CMK (cell line): ENCODE measurements around the gene MAP4K3.

Experiments
- DNase-seq: peaks from one replicate; pipeline ENCODE4 v3.0.0-alpha.2; 2010; ENCODE audit warnings: low read depth

The MAP4K3 gene

GRCh38 chr2:39443009-39443408, 5.9 kb upstream of the MAP4K3 start:
- DNase-seq, result no peak

- DNase-seq, result no peak
These were observed 624 bp upstream of the MAP4K3 start for GRCh38 chr2:39437522-39438296.

- DNase-seq, result no peak
These were observed 1.1 kb downstream of the MAP4K3 start for GRCh38 chr2:39435741-39436591.

- DNase-seq, result no peak
These were observed 1.9 kb downstream of the MAP4K3 start for GRCh38 chr2:39435234-39435633.

GRCh38 chr2:39434233-39434897, 2.7 kb downstream of the MAP4K3 start:
- DNase-seq, result no peak

GRCh38 chr2:39433586-39434195, 3.4 kb downstream of the MAP4K3 start:
- DNase-seq, result no peak

GRCh38 chr2:39432701-39433100, 4.4 kb downstream of the MAP4K3 start:
- DNase-seq, result no peak

- no peak for DNase-seq
These were observed 5.3 kb downstream of the MAP4K3 start for GRCh38 chr2:39431592-39432316.

- no peak for DNase-seq
These were observed 7.3 kb downstream of the MAP4K3 start for GRCh38 chr2:39429746-39430145.

GRCh38 chr2:39424951-39425350, 12.1 kb downstream of the MAP4K3 start:
- no peak for DNase-seq

GRCh38 chr2:39422700-39423099, 14.4 kb downstream of the MAP4K3 start:
- no peak for DNase-seq

GRCh38 chr2:39421354-39421753, 15.7 kb downstream of the MAP4K3 start:
- DNase-seq, result no peak

GRCh38 chr2:39419282-39420223, 17.5 kb downstream of the MAP4K3 start:
- DNase-seq, result no peak

GRCh38 chr2:39418491-39418890, 18.6 kb downstream of the MAP4K3 start:
- no peak for DNase-seq

- DNase-seq, result no peak
These were observed 20.9 kb downstream of the MAP4K3 start for GRCh38 chr2:39416140-39416539.

GRCh38 chr2:39413063-39413737, 23.9 kb downstream of the MAP4K3 start:
- no peak for DNase-seq

- no peak for DNase-seq
These were observed 25.7 kb downstream of the MAP4K3 start for GRCh38 chr2:39411181-39411944.

- no peak for DNase-seq
These were observed 27.2 kb downstream of the MAP4K3 start for GRCh38 chr2:39409697-39410389.
